ENCODE measurements around the gene ACTN1.

DNA sequence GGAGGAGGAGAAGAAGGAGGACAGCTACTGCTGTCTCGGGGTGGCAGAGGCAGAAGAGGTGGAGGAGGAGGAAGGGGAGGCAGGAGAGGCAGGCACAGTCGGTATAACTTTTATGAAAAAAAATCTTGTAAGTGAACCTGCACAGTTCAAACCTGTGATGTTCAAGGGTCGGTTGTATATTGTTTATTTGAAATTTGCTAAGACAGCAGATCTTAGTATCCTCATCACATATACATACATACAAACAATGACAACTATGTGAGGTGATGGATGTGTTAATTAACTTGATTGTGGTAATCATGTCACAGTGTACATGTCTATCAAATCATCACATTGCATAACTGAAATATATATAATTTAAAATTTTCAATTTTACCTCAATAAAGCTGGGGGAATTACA is 19.0 kb downstream of the ACTN1 start:
- TF ChIP-seq, protein P1, sequence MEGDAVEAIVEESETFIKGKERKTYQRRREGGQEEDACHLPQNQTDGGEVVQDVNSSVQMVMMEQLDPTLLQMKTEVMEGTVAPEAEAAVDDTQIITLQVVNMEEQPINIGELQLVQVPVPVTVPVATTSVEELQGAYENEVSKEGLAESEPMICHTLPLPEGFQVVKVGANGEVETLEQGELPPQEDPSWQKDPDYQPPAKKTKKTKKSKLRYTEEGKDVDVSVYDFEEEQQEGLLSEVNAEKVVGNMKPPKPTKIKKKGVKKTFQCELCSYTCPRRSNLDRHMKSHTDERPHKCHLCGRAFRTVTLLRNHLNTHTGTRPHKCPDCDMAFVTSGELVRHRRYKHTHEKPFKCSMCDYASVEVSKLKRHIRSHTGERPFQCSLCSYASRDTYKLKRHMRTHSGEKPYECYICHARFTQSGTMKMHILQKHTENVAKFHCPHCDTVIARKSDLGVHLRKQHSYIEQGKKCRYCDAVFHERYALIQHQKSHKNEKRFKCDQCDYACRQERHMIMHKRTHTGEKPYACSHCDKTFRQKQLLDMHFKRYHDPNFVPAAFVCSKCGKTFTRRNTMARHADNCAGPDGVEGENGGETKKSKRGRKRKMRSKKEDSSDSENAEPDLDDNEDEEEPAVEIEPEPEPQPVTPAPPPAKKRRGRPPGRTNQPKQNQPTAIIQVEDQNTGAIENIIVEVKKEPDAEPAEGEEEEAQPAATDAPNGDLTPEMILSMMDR (IDR thresholded peaks at IDR 0.05): no peak
- TF ChIP-seq POLR2A (IDR thresholded peaks at IDR 0.05): no peak
